Mesendoderm (in vitro differentiated cells): ENCODE data around the gene PRDM15.

ENCODE experiments used
- DNase-seq: peaks from one replicate; pipeline ENCODE4 v3.0.0; 2013
- H2AK5ac ChIP-seq: 2 replicates; pipeline ENCODE4 v1.6.1; 2013; ENCODE audit warnings: low read length, inconsistent platforms
- H2BK120ac ChIP-seq: 2 replicates; pipeline ENCODE4 v1.6.1; 2013; ENCODE audit warnings: low read depth, mild to moderate bottlenecking, low read length, moderate library complexity, mixed read lengths
- H2BK15ac ChIP-seq: replicated peaks from 2 replicates; pipeline ENCODE4 v1.6.1; 2013; ENCODE audit warnings: low read depth, mild to moderate bottlenecking, moderate library complexity
- H2BK5ac ChIP-seq: 2 replicates; pipeline ENCODE4 v1.6.1; 2013; ENCODE audit warnings: low read length, inconsistent platforms
- H3K18ac ChIP-seq: 2 replicates; pipeline ENCODE4 v1.6.1; 2013; ENCODE audit warnings: mild to moderate bottlenecking, low read length, mixed read lengths
- H3K23ac ChIP-seq: one replicate; pipeline ENCODE4 v1.6.1; 2013; ENCODE audit warnings: low read length
- H3K27ac ChIP-seq: 2 replicates; pipeline ENCODE4 v1.5.1; 2013; ENCODE audit warnings: low read depth, mild to moderate bottlenecking, inconsistent platforms, low read length, moderate library complexity
- H3K27me3 ChIP-seq: 2 replicates; pipeline ENCODE4 v1.6.1; 2013; ENCODE audit warnings: low read length, control low read depth, mild to moderate bottlenecking, inconsistent platforms; ENCODE audit not compliant: insufficient read depth, poor library complexity
- H3K36me3 ChIP-seq: 2 replicates; pipeline ENCODE4 v1.6.1; 2013; ENCODE audit warnings: low read length, inconsistent platforms; ENCODE audit not compliant: control insufficient read depth, insufficient read depth
- H3K4ac ChIP-seq: one replicate; pipeline ENCODE4 v1.6.1; 2013; ENCODE audit warnings: low read depth, mild to moderate bottlenecking, low read length, moderate library complexity
- H3K4me1 ChIP-seq: 2 replicates; pipeline ENCODE4 v1.6.1; 2013; ENCODE audit warnings: low read depth, low read length, inconsistent platforms; ENCODE audit not compliant: control insufficient read depth
- H3K4me2 ChIP-seq: 2 replicates; pipeline ENCODE4 v1.6.1; 2013; ENCODE audit warnings: low read length
- H3K4me3 ChIP-seq: 2 replicates; pipeline ENCODE4 v1.5.1; 2013; ENCODE audit warnings: mild to moderate bottlenecking, low read length
- H3K56ac ChIP-seq: one replicate; pipeline ENCODE4 v1.6.1; 2013; ENCODE audit warnings: low read length
- H3K79me1 ChIP-seq: 2 replicates; pipeline ENCODE4 v1.6.1; 2013; ENCODE audit warnings: low read length, inconsistent platforms
- H3K79me2 ChIP-seq: 2 replicates; pipeline ENCODE4 v1.6.1; 2013; ENCODE audit warnings: mild to moderate bottlenecking, low read length; ENCODE audit not compliant: control insufficient read depth, insufficient read depth
- H3K9ac ChIP-seq: 2 replicates; pipeline ENCODE4 v1.6.1; 2013; ENCODE audit warnings: low read length, inconsistent platforms
- H4K5ac ChIP-seq: one replicate; pipeline ENCODE4 v1.6.1; 2013; ENCODE audit warnings: low read length
- H4K8ac ChIP-seq: one replicate; pipeline ENCODE4 v1.6.1; 2013; ENCODE audit warnings: low read depth, mild to moderate bottlenecking, control low read depth, low read length, moderate library complexity
- WGBS: extraction: QIAGEN DNeasy Blood & Tissue Kit; methylation state at CpG from one replicate; pipeline ENCODE4 v1.1.7; 2013; ENCODE audit warnings: low lambda C conversion rate, missing lambda C conversion rate; ENCODE audit not compliant: insufficient coverage; ENCODE audit errors: extremely low coverage; 5-methylcytosine and 5-hydroxymethylcytosine counted together

PRDM15 gene

GRCh38 chr21:41851090-41851790 lies 27.9 kb downstream of the PRDM15 start:
- H3K4me3 ChIP-seq: no peak overlapping the region
- no peak overlapping the region for H3K27ac ChIP-seq
- no peak overlapping the region for H3K9ac ChIP-seq
- no peak overlapping the region for H4K8ac ChIP-seq
- no peak overlapping the region for H3K18ac ChIP-seq
- H3K56ac ChIP-seq: no peak overlapping the region
- H2BK120ac ChIP-seq: no peak overlapping the region
- no peaks in the 10 kb centered on the region for H3K4me1 ChIP-seq
- H2BK15ac ChIP-seq: no peak overlapping the region
- WGBS: no CpG with 5 or more reads among the region's 23 CpGs
- H3K27me3 ChIP-seq: no peaks in the 10 kb centered on the region
- DNase-seq: no peak
- H3K23ac ChIP-seq: no peak overlapping the region
- H3K36me3 ChIP-seq: peaks cover 2% of the 10 kb centered on the region
- H4K5ac ChIP-seq: no peak overlapping the region
- no peak overlapping the region for H3K4me2 ChIP-seq
- no peak overlapping the region for H3K4ac ChIP-seq
- no peaks in the 10 kb centered on the region for H3K79me1 ChIP-seq
- no peaks in the 10 kb centered on the region for H3K79me2 ChIP-seq
- no peak overlapping the region for H2BK5ac ChIP-seq
- H2AK5ac ChIP-seq: no peak overlapping the region

- no peak overlapping the region for H2BK120ac ChIP-seq
- H3K23ac ChIP-seq: no peak overlapping the region
- no peak overlapping the region for H2AK5ac ChIP-seq
- no peak overlapping the region for H3K4me2 ChIP-seq
- H3K27ac ChIP-seq: no peak overlapping the region
- no peaks in the 10 kb centered on the region for H3K79me1 ChIP-seq
- no peak overlapping the region for H3K18ac ChIP-seq
- no peaks in the 10 kb centered on the region for H3K27me3 ChIP-seq
- peaks cover 2% of the 10 kb centered on the region for H3K36me3 ChIP-seq
- no peak overlapping the region for H3K9ac ChIP-seq
- no peak overlapping the region for H2BK5ac ChIP-seq
- H3K79me2 ChIP-seq: no peaks in the 10 kb centered on the region
- no peak overlapping the region for H4K8ac ChIP-seq
- H3K4ac ChIP-seq: no peak overlapping the region
- no peak overlapping the region for H3K4me3 ChIP-seq
- H2BK15ac ChIP-seq: no peak overlapping the region
- no peak overlapping the region for H4K5ac ChIP-seq
- WGBS: no CpG with 5 or more reads among the region's 9 CpGs
- H3K4me1 ChIP-seq: no peaks in the 10 kb centered on the region
- H3K56ac ChIP-seq: no peak overlapping the region
- DNase-seq: no peak
These were observed 29.1 kb downstream of the PRDM15 start for GRCh38 chr21:41850085-41850484.

GRCh38 chr21:41848958-41849580 lies 30.1 kb downstream of the PRDM15 start:
- no peaks in the 10 kb centered on the region for H3K79me2 ChIP-seq
- DNase-seq: no peak
- H2BK15ac ChIP-seq: no peak overlapping the region
- H4K8ac ChIP-seq: no peak overlapping the region
- H2BK5ac ChIP-seq: no peak overlapping the region
- H4K5ac ChIP-seq: no peak overlapping the region
- no peaks in the 10 kb centered on the region for H3K4me1 ChIP-seq
- no peak overlapping the region for H3K4me3 ChIP-seq
- H3K27ac ChIP-seq: no peak overlapping the region
- no peaks in the 10 kb centered on the region for H3K79me1 ChIP-seq
- H3K4me2 ChIP-seq: no peak overlapping the region
- H2BK120ac ChIP-seq: no peak overlapping the region
- WGBS: no CpG with 5 or more reads among the region's 15 CpGs
- no peak overlapping the region for H3K9ac ChIP-seq
- H2AK5ac ChIP-seq: no peak overlapping the region
- no peaks in the 10 kb centered on the region for H3K36me3 ChIP-seq
- no peak overlapping the region for H3K23ac ChIP-seq
- H3K27me3 ChIP-seq: no peaks in the 10 kb centered on the region
- H3K56ac ChIP-seq: no peak overlapping the region
- no peak overlapping the region for H3K18ac ChIP-seq
- H3K4ac ChIP-seq: no peak overlapping the region

- H2BK5ac ChIP-seq: no peak overlapping the region
- WGBS: no CpG with 5 or more reads among the region's 8 CpGs
- DNase-seq: no peak
- no peak overlapping the region for H3K9ac ChIP-seq
- H3K79me1 ChIP-seq: no peaks in the 10 kb centered on the region
- H3K4ac ChIP-seq: no peak overlapping the region
- H3K36me3 ChIP-seq: no peaks in the 10 kb centered on the region
- H3K23ac ChIP-seq: no peak overlapping the region
- no peak overlapping the region for H4K8ac ChIP-seq
- no peak overlapping the region for H3K4me3 ChIP-seq
- no peaks in the 10 kb centered on the region for H3K4me1 ChIP-seq
- no peaks in the 10 kb centered on the region for H3K79me2 ChIP-seq
- no peak overlapping the region for H2BK120ac ChIP-seq
- H3K56ac ChIP-seq: no peak overlapping the region
- H3K27me3 ChIP-seq: no peaks in the 10 kb centered on the region
- no peak overlapping the region for H3K18ac ChIP-seq
- H2BK15ac ChIP-seq: no peak overlapping the region
- H3K4me2 ChIP-seq: no peak overlapping the region
- no peak overlapping the region for H4K5ac ChIP-seq
- no peak overlapping the region for H3K27ac ChIP-seq
- H2AK5ac ChIP-seq: no peak overlapping the region
These were observed 30.6 kb downstream of the PRDM15 start for GRCh38 chr21:41848533-41848932.

- no CpG with 5 or more reads among the region's 21 CpGs for WGBS
- no peak overlapping the region for H3K56ac ChIP-seq
- H3K36me3 ChIP-seq: no peaks in the 10 kb centered on the region
- H3K4me2 ChIP-seq: no peak overlapping the region
- no peak overlapping the region for H2BK5ac ChIP-seq
- peak; percentile 39 for DNase-seq
- no peak overlapping the region for H2AK5ac ChIP-seq
- H3K79me1 ChIP-seq: no peaks in the 10 kb centered on the region
- H3K4me1 ChIP-seq: no peaks in the 10 kb centered on the region
- no peaks in the 10 kb centered on the region for H3K79me2 ChIP-seq
- H4K8ac ChIP-seq: no peak overlapping the region
- H3K18ac ChIP-seq: no peak overlapping the region
- no peak overlapping the region for H3K4me3 ChIP-seq
- no peak overlapping the region for H3K4ac ChIP-seq
- H3K27ac ChIP-seq: no peak overlapping the region
- H2BK120ac ChIP-seq: no peak overlapping the region
- no peak overlapping the region for H3K9ac ChIP-seq
- no peak overlapping the region for H2BK15ac ChIP-seq
- no peak overlapping the region for H3K23ac ChIP-seq
- H3K27me3 ChIP-seq: no peaks in the 10 kb centered on the region
- H4K5ac ChIP-seq: no peak overlapping the region
These were observed 31.9 kb downstream of the PRDM15 start for GRCh38 chr21:41847066-41847804.
